Stimulated activated CD8-positive, alpha-beta memory T cell treated with anti-CD3 and anti-CD28 coated beads, Interleukin-12 subunit alpha, Interleukin-12 subunit beta, amount 100 ng/mL, for 4 hours (primary cell): ENCODE measurements around the gene MYRIP.

Experiments
- DNase-seq: peaks from one replicate; pipeline ENCODE4 v3.0.0-alpha.2; 2020; ENCODE audit warnings: low read depth

The MYRIP gene

GRCh38 chr3:40190056-40190455 lies 380.6 kb downstream of the MYRIP start:
- DNase-seq, result no peak

GRCh38 chr3:40191251-40191650 lies 381.8 kb downstream of the MYRIP start:
- no peak for DNase-seq

- peak; percentile 15 for DNase-seq
Measured at GRCh38 chr3:40191850-40192448, 382.5 kb downstream of the MYRIP start.

- no peak for DNase-seq
Measured at GRCh38 chr3:40192628-40193027, 383.2 kb downstream of the MYRIP start.

GRCh38 chr3:40196966-40197365 lies 387.6 kb downstream of the MYRIP start:
- DNase-seq, result no peak

- DNase-seq, result no peak
Measured at GRCh38 chr3:40200692-40201316, 391.4 kb downstream of the MYRIP start.

- DNase-seq, result no peak
Measured at GRCh38 chr3:40201770-40202169, 392.4 kb downstream of the MYRIP start.

- DNase-seq, result no peak
Measured at GRCh38 chr3:40206522-40206921, 397.1 kb downstream of the MYRIP start.

- no peak for DNase-seq
Measured at GRCh38 chr3:40207796-40208195, 398.4 kb downstream of the MYRIP start.

GRCh38 chr3:40208251-40208650 lies 398.8 kb downstream of the MYRIP start:
- DNase-seq, result no peak

GRCh38 chr3:40211579-40211978 lies 402.2 kb downstream of the MYRIP start:
- no peak for DNase-seq

- DNase-seq, result no peak
Measured at GRCh38 chr3:40213556-40213955, 404.1 kb downstream of the MYRIP start.

- DNase-seq, result no peak
Measured at GRCh38 chr3:40215015-40215414, 405.6 kb downstream of the MYRIP start.

- DNase-seq, result no peak
Measured at GRCh38 chr3:40216471-40216870, 407.1 kb downstream of the MYRIP start.

- no peak for DNase-seq
Measured at GRCh38 chr3:40223856-40224255, 414.4 kb downstream of the MYRIP start.

GRCh38 chr3:40224796-40225515 lies 415.5 kb downstream of the MYRIP start:
- DNase-seq, result no peak

- no peak for DNase-seq
Measured at GRCh38 chr3:40226636-40227035, 417.2 kb downstream of the MYRIP start.

GRCh38 chr3:40228792-40229350 lies 419.5 kb downstream of the MYRIP start:
- DNase-seq, result no peak

- DNase-seq, result no peak
Measured at GRCh38 chr3:40229386-40229785, 420.0 kb downstream of the MYRIP start.

- DNase-seq, result no peak
Measured at GRCh38 chr3:40229963-40230362, 420.6 kb downstream of the MYRIP start.

- no peak for DNase-seq
Measured at GRCh38 chr3:40230382-40230781, 421.0 kb downstream of the MYRIP start.

- DNase-seq, result no peak
Measured at GRCh38 chr3:40232626-40233025, 423.2 kb downstream of the MYRIP start.

GRCh38 chr3:40237159-40237558 lies 427.8 kb downstream of the MYRIP start:
- DNase-seq, result no peak
